T follicular helper cell (primary cell): ENCODE measurements around the gene SLC25A41.

Source experiments
- DNase-seq: peaks from one replicate; pipeline ENCODE4 v3.0.0-alpha.2; 2020; ENCODE audit warnings: low read depth
- total RNA-seq, 2 experiments: gene quantifications; one replicate each; lab custom pipeline; 2026; lab: John Stamatoyannopoulos, UW

The SLC25A41 gene
- 0.13 to 0.24 reads per million in 2 experiments for total RNA-seq

GRCh38 chr19:6433663-6434062 lies at the start of gene SLC25A41:
Gene SLC25A41, minus strand, starts transcription at chr19:6433763. Its CDS starts 70 bp downstream, at chr19:6433693.
- DNase-seq = no peak

GRCh38 chr19:6483235-6483634 lies 49.7 kb upstream of the SLC25A41 start:
- no peak for DNase-seq

GRCh38 chr19:6482343-6482686 lies 48.8 kb upstream of the SLC25A41 start:
- no peak for DNase-seq

- peak; percentile 37 for DNase-seq
These were observed 48.2 kb upstream of the SLC25A41 start, which contains the start of gene DENND1C for GRCh38 chr19:6481541-6482342. Gene DENND1C, minus strand, starts transcription at chr19:6481787. Its CDS starts 92 bp downstream, at chr19:6481695.

GRCh38 chr19:6480848-6481415 lies 47.4 kb upstream of the SLC25A41 start:
- no peak for DNase-seq

- no peak for DNase-seq
These were observed 46.4 kb upstream of the SLC25A41 start for GRCh38 chr19:6479836-6480398.

GRCh38 chr19:6478815-6479214 lies 45.3 kb upstream of the SLC25A41 start:
- no peak for DNase-seq

- no peak for DNase-seq
These were observed 43.4 kb upstream of the SLC25A41 start for GRCh38 chr19:6476896-6477431.

GRCh38 chr19:6476155-6476895 lies 42.8 kb upstream of the SLC25A41 start:
- peak; percentile 66 for DNase-seq

- DNase-seq = no peak
These were observed 42.0 kb upstream of the SLC25A41 start for GRCh38 chr19:6475321-6476108.

GRCh38 chr19:6473647-6474046 lies 40.1 kb upstream of the SLC25A41 start:
- DNase-seq = no peak

GRCh38 chr19:6472713-6473112 lies 39.1 kb upstream of the SLC25A41 start:
- no peak for DNase-seq

- DNase-seq = no peak
These were observed 37.5 kb upstream of the SLC25A41 start for GRCh38 chr19:6471076-6471475.

GRCh38 chr19:6470173-6470572 lies 36.6 kb upstream of the SLC25A41 start:
- DNase-seq = no peak

GRCh38 chr19:6467384-6467783 lies 33.8 kb upstream of the SLC25A41 start:
- DNase-seq = no peak

- DNase-seq = no peak
These were observed 33.1 kb upstream of the SLC25A41 start for GRCh38 chr19:6466526-6467248.

GRCh38 chr19:6465663-6466062 lies 32.1 kb upstream of the SLC25A41 start:
- no peak for DNase-seq

GRCh38 chr19:6465006-6465405 lies 31.4 kb upstream of the SLC25A41 start:
- DNase-seq = no peak

GRCh38 chr19:6464070-6464873 lies 30.7 kb upstream of the SLC25A41 start, which contains the start of gene CRB3:
Gene CRB3, plus strand, starts transcription at chr19:6464271. Its CDS starts 431 bp downstream, at chr19:6464702.
- peak; percentile 50 for DNase-seq
